WI38 (cell line): ENCODE measurements around the gene OR4K2.
"Not testable (repeated sequence)": the region's sequence is repeated elsewhere in the genome, so short reads cannot be mapped to it uniquely, and the experiment has no call there.

Experiments
- H3K4me3 ChIP-seq: 2 replicates; pipeline ENCODE4 v1.5.1; 2011; ENCODE audit warnings: low read depth, mild to moderate bottlenecking, control low read depth, low read length
- CTCF ChIP-seq: IDR thresholded peaks from 2 replicates; pipeline ENCODE4 v1.5.1; 2012; ENCODE audit warnings: low read depth, mild to moderate bottlenecking, control low read depth, low read length

Gene OR4K2, protein sequence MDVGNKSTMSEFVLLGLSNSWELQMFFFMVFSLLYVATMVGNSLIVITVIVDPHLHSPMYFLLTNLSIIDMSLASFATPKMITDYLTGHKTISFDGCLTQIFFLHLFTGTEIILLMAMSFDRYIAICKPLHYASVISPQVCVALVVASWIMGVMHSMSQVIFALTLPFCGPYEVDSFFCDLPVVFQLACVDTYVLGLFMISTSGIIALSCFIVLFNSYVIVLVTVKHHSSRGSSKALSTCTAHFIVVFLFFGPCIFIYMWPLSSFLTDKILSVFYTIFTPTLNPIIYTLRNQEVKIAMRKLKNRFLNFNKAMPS

DNA sequence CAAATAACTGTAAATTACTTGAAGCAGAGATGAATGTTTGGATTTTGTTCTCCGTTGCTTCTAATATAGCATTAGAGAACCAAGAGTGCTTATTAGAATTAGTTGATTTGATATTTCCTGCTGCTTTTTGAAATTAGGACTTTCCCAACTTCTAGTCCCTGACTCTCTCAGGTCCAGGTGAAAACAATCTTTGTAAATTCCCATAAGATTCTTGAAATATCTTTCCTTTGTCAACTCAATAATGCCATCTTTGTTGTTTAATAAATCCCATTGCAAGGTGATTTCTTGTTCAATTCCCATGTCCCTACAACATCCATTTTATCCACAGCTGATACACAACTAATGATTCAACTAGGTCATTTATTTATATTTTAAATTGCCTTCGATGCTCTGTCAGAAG lies at the start of gene OR4K2:
TSS of gene OR4K2 (plus strand) at position 301 of the 400 bp plus-strand sequence. CDS start 1,126 bp downstream, outside the sequence.
- no peak for TF ChIP-seq CTCF

DNA sequence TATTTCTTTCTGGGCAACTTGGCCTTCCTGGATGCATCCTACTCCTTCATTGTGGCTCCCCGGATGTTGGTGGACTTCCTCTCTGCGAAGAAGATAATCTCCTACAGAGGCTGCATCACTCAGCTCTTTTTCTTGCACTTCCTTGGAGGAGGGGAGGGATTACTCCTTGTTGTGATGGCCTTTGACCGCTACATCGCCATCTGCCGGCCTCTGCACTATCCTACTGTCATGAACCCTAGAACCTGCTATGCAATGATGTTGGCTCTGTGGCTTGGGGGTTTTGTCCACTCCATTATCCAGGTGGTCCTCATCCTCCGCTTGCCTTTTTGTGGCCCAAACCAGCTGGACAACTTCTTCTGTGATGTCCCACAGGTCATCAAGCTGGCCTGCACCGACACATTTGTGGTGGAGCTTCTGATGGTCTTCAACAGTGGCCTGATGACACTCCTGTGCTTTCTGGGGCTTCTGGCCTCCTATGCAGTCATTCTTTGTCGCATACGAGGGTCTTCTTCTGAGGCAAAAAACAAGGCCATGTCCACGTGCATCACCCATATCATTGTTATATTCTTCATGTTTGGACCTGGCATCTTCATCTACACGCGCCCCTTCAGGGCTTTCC lies 47.2 kb upstream of the OR4K2 start:
- H3K4me3 ChIP-seq: not testable (repeated sequence)

More for the DNA sequence above, at the start of gene OR4K2:
- no peak within 1 kb of the TSS for H3K4me3 ChIP-seq

- TF ChIP-seq CTCF: no peak
- no peak overlapping the region for H3K4me3 ChIP-seq
Observed at GRCh38 chr14:19828314-19828713, 46.6 kb upstream of the OR4K2 start.

DNA sequence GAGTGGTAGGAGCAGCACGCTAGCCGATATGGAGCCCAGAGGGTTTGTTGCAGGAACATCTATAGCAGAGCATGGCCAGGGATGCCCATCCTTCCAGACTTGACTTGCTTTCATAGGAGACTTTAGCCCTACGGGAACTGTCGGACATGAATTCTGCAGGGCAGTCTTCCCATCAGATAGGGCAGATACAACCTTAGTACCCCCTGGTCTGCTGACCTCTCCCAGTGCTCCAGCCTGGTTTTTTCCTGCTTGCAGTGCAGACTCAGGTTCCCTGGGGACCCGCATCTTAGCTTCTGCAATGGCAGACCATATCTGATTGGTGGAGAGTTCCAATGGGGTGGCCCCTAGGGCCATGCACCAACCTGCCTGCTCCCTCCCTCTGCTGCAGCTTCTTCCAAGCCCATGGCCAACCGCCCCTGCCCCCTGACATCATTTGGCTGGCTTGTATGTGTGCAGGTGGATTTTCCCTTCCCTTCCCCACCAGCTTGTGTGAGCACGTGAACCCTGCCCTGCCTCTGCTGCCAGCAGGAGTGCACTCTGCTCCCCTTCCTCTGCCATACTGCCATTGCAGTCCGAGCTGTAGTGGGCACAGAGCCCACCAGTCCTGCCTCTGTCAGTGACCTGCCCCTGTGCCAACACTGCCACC lies 40.6 kb upstream of the OR4K2 start:
- not testable (repeated sequence) for H3K4me3 ChIP-seq

GRCh38 chr14:19838433-19838832 lies 36.5 kb upstream of the OR4K2 start:
- TF ChIP-seq CTCF: no peak
- no peak overlapping the region for H3K4me3 ChIP-seq

DNA sequence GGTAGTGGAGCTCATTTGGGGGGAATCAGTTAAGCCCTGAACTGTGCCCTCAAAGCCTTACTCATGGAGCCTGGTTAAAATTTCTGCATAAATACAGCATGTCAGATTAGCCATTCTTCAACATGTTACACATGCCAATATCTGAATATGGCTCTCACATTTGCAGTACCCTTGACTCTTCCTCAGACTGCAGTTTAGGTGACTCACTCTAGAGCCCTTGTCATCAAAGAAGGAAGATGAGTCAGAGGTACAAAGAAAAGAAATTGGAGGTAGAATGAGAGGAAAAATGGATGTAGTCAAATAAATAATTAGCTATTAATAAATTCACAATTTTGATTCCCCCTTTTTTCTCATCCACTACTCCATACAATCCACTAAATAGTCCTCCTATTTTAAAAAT lies 23.6 kb upstream of the OR4K2 start:
- no peak for TF ChIP-seq CTCF
- no peak overlapping the region for H3K4me3 ChIP-seq

- H3K4me3 ChIP-seq: not testable (repeated sequence)
Observed at GRCh38 chr14:19866061-19866669, 8.8 kb upstream of the OR4K2 start.

DNA sequence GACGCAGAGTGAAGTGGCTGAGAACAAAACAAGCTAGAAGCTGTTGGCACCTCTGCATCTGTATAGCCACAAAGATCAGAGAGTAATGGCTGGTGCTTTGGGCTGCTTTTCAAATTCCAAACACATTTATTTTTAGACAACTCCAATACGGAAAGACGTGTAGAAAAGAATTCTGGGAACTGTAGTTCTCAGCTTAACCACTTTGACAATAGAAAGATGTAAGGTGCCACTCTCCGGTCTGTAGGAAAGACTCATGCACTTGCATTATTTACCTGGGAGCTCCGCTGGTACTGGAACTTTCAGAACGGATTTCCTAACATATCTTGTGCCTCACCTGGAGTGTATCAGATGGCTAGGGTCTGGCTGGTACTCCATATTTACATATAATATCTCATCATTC lies 1.8 kb upstream of the OR4K2 start:
- no peak for TF ChIP-seq CTCF
- no peak overlapping the region for H3K4me3 ChIP-seq
